ENCODE measurements around the gene C6orf89. TPM values are rescaled to one million over a fixed set of nuclear protein-coding genes. Genes with fewer than 3 reads are reported as not detected.
A peak's percentile ranks its signal among the peaks of the same experiment; 100 is the strongest.

The C6orf89 gene
- total and polyA plus RNA-seq, 4 donors = 22.9 to 59.5 (median 39.4) TPM

- ATAC-seq (ENCODE audit: insufficient read depth, low FRiP score) (no peak), DNase-seq (no peak)
- WGBS, 2 donors = 92 to 94% methylated on average over 5 of the region's 5 CpGs
- H3K9me3 ChIP-seq (ENCODE audit: control insufficient read depth in 4 of 4, insufficient read depth in 3 of 4, low read length in 3 of 4) = no peaks in the 10 kb centered on the region
- peaks cover 3 to 21% (median 16%) of the 10 kb centered on the region in 4 donors for H3K36me3 ChIP-seq (ENCODE audit: control insufficient read depth in 4 of 4, insufficient read depth in 4 of 4, low read length in 4 of 4)
- no peaks in the 10 kb centered on the region for H3K27me3 ChIP-seq (ENCODE audit: control insufficient read depth in 3 of 3, insufficient read depth in 3 of 3, low read length in 2 of 3)
- H3K4me1 ChIP-seq (ENCODE audit: control insufficient read depth in 5 of 5, insufficient read depth in 5 of 5, low read length in 5 of 5) = peaks cover 7 to 16% (median 12%) of the 10 kb centered on the region in 5 donors
- TF ChIP-seq CTCF (IDR thresholded peaks at IDR 0.05; ENCODE audit: control extremely low read depth, extremely low read depth) = no peak
- no peak overlapping the region for H3K4me3 ChIP-seq
- H3K27ac ChIP-seq (ENCODE audit: low read depth in 1 of 2, low read length in 1 of 2) = no peak overlapping the region
- H3K9ac ChIP-seq (ENCODE audit: insufficient read depth in 1 of 2, low read length in 2 of 2) = no peak overlapping the region
Observed at GRCh38 chr6:36904851-36905393, 19.2 kb downstream of the C6orf89 start.

- ATAC-seq (ENCODE audit: insufficient read depth, low FRiP score) = peak; percentile 41
- H3K4me3 ChIP-seq = no peak overlapping the region
- DNase-seq = peak; percentile 41 to 81 (median 55)
- TF ChIP-seq CTCF (IDR thresholded peaks at IDR 0.05; ENCODE audit: control extremely low read depth, extremely low read depth) = no peak
- 10 to 30% methylated on average over 2 of the region's 2 CpGs for WGBS, 2 donors
- H3K27ac ChIP-seq (ENCODE audit: low read depth in 1 of 2, low read length in 1 of 2) = peak overlapping the region in 1 of 2 donors; percentile 63
- H3K9me3 ChIP-seq (ENCODE audit: control insufficient read depth in 4 of 4, insufficient read depth in 3 of 4, low read length in 3 of 4) = no peaks in the 10 kb centered on the region
- H3K27me3 ChIP-seq (ENCODE audit: control insufficient read depth in 3 of 3, insufficient read depth in 3 of 3, low read length in 2 of 3) = no peaks in the 10 kb centered on the region
- no peak overlapping the region for H3K9ac ChIP-seq (ENCODE audit: insufficient read depth in 1 of 2, low read length in 2 of 2)
- peaks cover 7 to 16% (median 12%) of the 10 kb centered on the region in 5 donors for H3K4me1 ChIP-seq (ENCODE audit: control insufficient read depth in 5 of 5, insufficient read depth in 5 of 5, low read length in 5 of 5)
- peaks cover 3 to 21% (median 15%) of the 10 kb centered on the region in 4 donors for H3K36me3 ChIP-seq (ENCODE audit: control insufficient read depth in 4 of 4, insufficient read depth in 4 of 4, low read length in 4 of 4)
Observed at GRCh38 chr6:36906539-36907325, 21.0 kb downstream of the C6orf89 start.

- Histone ChIP-seq H3K4me1 (ENCODE audit: control insufficient read depth in 5 of 5, insufficient read depth in 5 of 5, low read length in 5 of 5) (peaks cover 7 to 16% (median 12%) of the 10 kb centered on the region in 5 donors), H3K36me3 (ENCODE audit: control insufficient read depth in 4 of 4, insufficient read depth in 4 of 4, low read length in 4 of 4) (peaks cover 8 to 18% (median 11%) of the 10 kb centered on the region in 4 donors), H3K27me3 (ENCODE audit: control insufficient read depth in 3 of 3, insufficient read depth in 3 of 3, low read length in 2 of 3) (no peaks in the 10 kb centered on the region), H3K9ac (ENCODE audit: insufficient read depth in 1 of 2, low read length in 2 of 2) (peak overlapping the region in 1 of 2 donors; percentile 32), H3K27ac (ENCODE audit: low read depth in 1 of 2, low read length in 1 of 2) (peak overlapping the region; percentile 63 to 75), H3K9me3 (ENCODE audit: control insufficient read depth in 4 of 4, insufficient read depth in 3 of 4, low read length in 3 of 4) (no peaks in the 10 kb centered on the region), H3K4me3 (no peak overlapping the region)
- DNase-seq (no peak), ATAC-seq (ENCODE audit: insufficient read depth, low FRiP score) (peak; percentile 58)
- WGBS, 2 donors = 32 to 51% methylated on average over 5 of the region's 5 CpGs
- TF ChIP-seq CTCF (IDR thresholded peaks at IDR 0.05; ENCODE audit: control extremely low read depth, extremely low read depth) = no peak
Observed at GRCh38 chr6:36907781-36908180, 22.0 kb downstream of the C6orf89 start.
